ENCODE measurements around the gene SEC22A.
A peak's percentile ranks its signal among the peaks of the same experiment; 100 is the strongest.
"Not testable (repeated sequence)": the region's sequence is repeated elsewhere in the genome, so short reads cannot be mapped to it uniquely, and the experiment has no call there.

Gene SEC22A

DNA sequence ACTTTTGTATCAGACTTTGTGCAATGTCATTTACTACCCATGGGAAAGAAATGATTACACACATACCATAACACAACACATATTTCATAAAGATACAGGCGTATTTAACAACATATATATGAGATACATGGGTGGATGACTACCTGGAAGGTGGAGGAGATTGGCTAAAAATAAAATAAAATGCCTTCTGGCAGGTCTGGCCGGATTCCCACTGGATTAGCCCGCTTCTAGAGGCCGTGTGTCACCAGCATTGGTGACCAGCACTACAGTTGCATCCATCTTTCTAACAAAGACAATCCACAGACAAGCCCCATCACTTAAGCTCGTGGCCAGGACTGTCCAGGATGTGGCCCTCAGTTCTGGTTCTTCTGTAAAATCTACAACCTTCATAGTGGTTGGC lies 21.0 kb upstream of the SEC22A start:
- no peak for DNase-seq

GRCh38 chr3:123186695-123187094 lies 15.0 kb upstream of the SEC22A start:
- DNase-seq, result no peak

GRCh38 chr3:123188058-123188457 lies 13.7 kb upstream of the SEC22A start:
- DNase-seq, result no peak

- no peak for DNase-seq
These were observed 8.2 kb upstream of the SEC22A start for GRCh38 chr3:123193448-123194101.

- no peak for DNase-seq
These were observed 7.2 kb upstream of the SEC22A start for GRCh38 chr3:123194552-123194951.

DNA sequence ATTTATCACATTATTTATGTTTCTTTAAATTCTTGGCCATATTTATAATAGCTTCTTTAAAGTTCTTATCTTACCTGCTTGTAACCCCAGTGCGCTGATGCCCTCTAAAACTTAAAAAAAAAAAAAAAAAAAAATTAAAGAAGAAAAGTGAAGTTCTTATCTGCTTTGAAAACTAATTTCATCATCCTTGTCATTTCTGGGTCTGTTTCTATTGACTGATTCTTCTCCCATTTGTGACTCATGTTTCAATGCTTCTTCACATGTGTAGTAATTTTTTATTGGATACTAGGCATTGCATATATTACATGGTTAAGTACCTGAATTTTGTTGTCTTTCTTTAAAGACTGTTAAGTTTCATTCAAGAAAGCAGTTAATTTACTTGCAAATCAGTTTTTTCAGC lies 3.4 kb upstream of the SEC22A start:
- DNase-seq, result no peak

GRCh38 chr3:123201223-123201556 lies 553 bp upstream of the SEC22A start:
- DNase-seq, result no peak

GRCh38 chr3:123202451-123202850 lies 708 bp downstream of the SEC22A start:
- peak; percentile 75 for DNase-seq

GRCh38 chr3:123218990-123219389 lies 17.2 kb downstream of the SEC22A start:
- DNase-seq, result no peak

- DNase-seq, result not testable (repeated sequence)
These were observed 19.6 kb downstream of the SEC22A start for GRCh38 chr3:123221369-123221768.

GRCh38 chr3:123225016-123225415 lies 23.3 kb downstream of the SEC22A start:
- no peak for DNase-seq

- no peak for DNase-seq
These were observed 24.8 kb downstream of the SEC22A start for GRCh38 chr3:123226549-123226948.

GRCh38 chr3:123229145-123229544 lies 27.4 kb downstream of the SEC22A start:
- peak; percentile 37 for DNase-seq

DNA sequence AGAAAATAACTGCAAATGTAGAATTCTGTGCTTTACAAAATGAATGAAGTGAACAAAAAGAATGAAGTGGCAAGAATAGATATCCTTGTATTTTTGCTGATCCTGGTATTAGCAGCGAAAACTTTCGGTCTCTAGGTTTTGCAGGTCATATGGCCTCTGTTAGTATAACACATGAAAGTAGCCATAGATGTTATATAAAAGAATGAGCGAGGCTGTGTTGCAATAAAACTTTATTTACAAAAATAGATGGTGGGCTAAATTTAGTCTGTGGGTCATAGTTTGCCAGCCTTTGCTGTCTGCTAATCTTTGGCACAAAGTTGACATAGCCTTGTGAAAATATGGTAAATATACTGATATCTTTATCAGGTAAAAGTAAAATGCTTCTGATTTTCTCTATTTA lies 35.2 kb downstream of the SEC22A start:
- DNase-seq, result no peak

DNA sequence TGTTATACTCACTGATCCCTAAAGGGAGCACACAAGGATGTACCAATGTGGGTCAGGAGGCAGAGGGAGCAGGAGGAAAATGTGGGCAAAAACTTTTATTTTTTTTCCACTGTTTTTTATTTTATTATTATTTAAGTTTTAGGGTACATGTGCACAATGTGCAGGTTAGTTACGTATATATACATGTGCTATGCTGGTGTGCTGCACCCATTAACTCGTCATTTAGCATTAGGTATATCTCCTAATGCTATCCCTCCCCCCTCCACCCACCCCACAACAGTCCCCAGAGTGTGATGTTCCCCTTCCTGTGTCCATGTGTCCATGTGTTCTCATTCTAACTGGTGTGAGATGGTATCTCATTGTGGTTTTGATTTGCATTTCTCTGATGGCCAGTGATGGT lies 37.4 kb downstream of the SEC22A start:
- DNase-seq, result not testable (repeated sequence)

DNA sequence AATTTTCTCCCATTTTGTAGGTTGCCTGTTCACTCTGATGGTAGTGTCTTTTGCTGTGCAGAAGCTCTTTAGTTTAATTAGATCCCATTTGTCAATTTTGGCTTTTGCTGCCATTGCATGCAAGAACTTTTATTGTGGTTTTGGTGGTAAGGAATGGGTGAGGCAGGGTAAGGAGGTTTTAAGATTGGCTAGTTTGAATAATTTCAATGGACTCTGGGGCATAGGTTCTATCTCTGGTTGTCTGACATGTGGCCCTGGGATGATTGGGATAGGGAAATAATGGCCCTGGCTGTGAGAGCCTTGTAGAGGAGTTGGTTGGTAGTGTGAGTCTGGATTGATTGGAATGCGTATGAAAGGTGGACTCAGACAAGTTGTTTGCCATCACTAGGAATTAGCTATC lies 38.0 kb downstream of the SEC22A start:
- no peak for DNase-seq

GRCh38 chr3:123244128-123244527 lies 42.4 kb downstream of the SEC22A start:
- peak; percentile 24 for DNase-seq

DNA sequence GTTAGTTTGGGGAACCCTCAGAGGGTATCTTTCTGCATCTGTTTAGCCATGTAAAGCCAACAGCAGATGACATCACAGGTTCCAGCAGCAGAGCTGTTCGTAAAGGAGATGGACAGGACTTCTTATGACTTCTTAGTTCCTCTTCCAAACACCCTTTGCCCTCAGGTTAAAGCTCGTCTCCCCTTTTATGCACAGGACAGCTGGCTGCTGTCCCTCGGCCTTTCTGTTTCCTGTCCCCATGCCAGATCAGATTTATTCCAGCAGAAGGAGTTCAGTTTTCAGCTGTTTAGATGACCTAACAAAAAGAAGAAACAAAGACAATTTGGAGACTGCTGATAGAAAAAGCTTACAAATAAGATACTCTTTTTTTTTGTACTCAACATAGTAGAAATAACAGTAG lies 45.1 kb downstream of the SEC22A start:
- no peak for DNase-seq

DNA sequence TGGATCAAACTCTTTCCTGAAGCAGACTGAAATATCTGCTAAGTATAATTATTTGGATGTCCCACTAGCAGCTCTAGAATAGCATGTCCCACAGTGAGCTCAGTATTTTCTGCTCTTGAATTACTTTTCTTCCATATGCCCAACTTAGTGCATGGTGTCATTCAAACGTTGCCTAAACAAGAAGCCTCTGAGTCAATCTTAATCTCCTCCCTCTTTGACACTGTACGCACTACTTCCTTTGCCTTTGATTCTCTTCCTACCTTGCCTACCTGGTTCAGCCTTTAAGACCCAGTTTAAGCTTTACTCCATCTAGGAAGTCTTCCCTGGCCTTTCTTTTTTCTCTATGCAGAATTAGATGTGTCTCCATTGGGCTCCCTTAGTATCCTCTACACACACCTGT lies 54.5 kb downstream of the SEC22A start:
- no peak for DNase-seq

DNA sequence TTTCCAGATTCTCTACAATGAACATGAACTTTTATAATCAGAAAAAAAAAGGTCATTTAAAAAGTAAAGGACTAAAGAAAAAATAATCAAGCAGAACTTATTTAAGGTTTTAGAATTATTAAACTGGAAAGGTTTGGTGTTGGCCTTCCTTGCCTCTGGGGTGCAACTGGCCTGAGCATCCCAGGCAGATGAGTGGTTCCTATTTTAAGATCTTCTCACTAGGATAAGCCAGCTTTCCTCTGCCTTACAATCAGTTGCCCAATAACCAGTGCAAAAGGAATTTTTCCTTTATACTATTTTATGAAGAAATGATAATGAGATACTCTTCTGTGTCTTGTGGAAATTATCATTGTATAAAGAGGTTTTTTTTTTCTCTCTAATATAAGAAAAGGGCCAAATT lies 56.6 kb downstream of the SEC22A start:
- DNase-seq, result no peak

DNA sequence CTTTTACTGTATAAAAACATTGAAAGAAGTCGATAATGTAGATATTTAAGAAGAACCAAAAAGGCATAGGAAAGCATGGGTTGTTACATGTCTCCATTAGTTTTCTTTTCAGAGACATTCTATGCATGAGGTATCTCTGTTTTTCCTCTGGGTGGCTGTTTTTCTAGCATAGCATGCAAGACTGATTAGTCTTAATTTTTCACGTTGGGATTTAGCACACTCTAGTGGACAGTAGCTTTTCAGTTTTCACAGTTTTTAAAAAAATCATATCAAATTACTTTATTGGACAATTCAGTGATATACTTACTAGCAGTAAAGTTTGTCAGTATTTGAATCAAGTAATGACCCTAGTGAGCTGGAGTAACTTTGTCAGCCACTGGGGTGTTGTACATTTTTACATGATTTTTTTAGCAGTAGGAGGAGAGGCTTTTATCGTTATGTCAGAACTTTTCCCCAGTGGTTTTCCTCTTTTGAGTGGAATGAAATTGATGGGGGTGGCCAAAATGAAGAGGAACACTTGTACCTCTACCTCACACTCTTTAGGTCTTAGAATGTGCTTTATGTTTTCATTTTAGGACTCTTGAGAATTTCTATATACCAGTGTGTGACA lies 57.2 kb downstream of the SEC22A start:
- peak; percentile 88 for DNase-seq

DNA sequence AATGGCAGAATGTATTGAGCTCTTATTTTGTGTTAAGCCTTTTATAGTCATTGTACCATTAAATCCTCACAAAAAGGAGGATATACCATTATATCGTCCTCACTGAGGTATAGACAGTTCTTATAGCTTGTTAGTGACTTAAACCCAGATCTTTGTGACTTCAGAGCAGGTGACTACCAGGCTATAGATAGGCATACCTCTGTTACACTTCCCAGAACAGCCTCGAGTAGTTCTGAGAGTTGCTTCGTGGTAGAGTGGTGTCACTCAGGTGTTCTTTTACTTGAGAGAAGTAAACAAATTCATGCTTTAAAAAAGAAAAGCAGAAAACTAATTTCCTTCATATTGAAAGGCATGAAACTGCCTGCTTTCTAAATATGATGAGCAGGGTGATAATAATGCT lies 59.9 kb downstream of the SEC22A start:
- DNase-seq, result no peak

DNA sequence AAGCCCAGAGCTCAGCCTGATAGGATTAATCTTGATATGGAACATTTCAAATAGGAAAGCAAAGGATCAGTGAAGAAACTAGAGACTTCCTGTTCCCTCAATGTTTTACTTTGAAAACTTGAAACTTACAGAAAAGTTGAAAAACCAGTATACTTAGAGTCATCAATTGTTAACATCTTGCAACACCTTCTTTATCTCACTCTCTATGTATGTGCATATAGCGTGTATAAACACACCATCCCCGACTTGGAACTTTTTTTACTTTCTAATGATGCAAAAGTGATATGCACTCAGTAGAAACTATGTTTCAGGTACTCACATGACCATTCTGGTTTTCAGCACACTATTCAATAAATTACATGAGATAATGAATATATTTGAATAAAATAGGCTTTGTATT lies 60.5 kb downstream of the SEC22A start:
- DNase-seq, result no peak

DNA sequence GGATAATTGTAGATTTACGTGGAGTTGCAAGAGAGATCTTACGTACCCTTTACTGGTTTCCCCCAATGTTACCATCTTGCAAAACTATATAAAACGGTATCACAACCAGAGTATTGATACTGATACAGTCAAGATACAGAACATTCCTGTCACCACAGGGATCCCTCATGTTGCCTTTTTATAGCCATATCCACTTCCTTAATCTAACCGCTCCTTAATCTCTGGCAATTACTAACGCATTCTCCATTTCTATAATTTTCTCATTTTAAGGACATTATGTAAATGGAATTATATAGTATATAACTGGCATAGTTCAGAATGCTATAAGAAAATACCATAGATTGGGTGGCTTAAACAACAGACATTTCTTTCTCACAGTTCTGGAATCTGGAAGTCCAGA lies 61.1 kb downstream of the SEC22A start:
- DNase-seq, result no peak

DNA sequence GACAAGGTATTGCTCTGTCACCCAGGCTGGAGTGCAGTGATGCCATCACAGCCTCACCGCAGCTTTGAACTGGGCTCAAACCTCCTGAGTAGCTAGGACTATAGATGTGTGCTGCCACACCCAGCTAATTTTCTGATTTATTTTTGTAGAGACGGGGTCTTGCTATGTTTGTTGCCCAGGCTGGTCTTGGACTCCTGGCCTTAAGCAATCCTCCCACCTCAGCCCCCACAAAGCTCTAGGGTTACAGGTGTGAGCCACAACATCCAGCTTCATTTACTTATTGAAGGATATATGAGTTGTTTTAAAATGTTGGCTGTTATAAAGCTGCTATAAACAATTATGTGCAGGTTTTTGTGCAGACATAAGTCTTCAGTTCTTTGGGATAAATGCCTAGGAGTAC lies 62.2 kb downstream of the SEC22A start:
- no peak for DNase-seq
